CD4-positive, CD25-positive, alpha-beta regulatory T cell (primary cell): Measurements from ENCODE around the gene C14orf132. TPM values are rescaled to one million over a fixed set of nuclear protein-coding genes. Genes with fewer than 3 reads are reported as not detected.
"Not testable (repeated sequence)": the region's sequence is repeated elsewhere in the genome, so short reads cannot be mapped to it uniquely, and the experiment has no call there.

Experiments
- ATAC-seq, 2 donors: fragments of 150-1000 bp; cut with Tn5 transposase; one replicate each; pipeline ENCODE4 v1.10.0; 2021; ENCODE audit warnings: low read depth in 2 of 2, moderate number of reproducible peaks in 2 of 2, moderate library complexity in 1 of 2
- DNase-seq, 3 donors: peaks; one replicate each; pipeline versions ENCODE4 v3.0.0 to v3.0.0-alpha.2; 2012 to 2022; ENCODE audit warnings: mixed read lengths in 1 of 3
- H3K27ac ChIP-seq: one replicate; pipeline ENCODE4 v1.7.0; 2013; ENCODE audit warnings: mild to moderate bottlenecking, low read length; ENCODE audit not compliant: insufficient read depth, poor library complexity, severe bottlenecking
- H3K27me3 ChIP-seq: one replicate; pipeline ENCODE4 v1.7.0; 2013; ENCODE audit warnings: low read length; ENCODE audit not compliant: control insufficient read depth, insufficient read depth
- H3K36me3 ChIP-seq: one replicate; pipeline ENCODE4 v1.7.0; 2013; ENCODE audit warnings: mild to moderate bottlenecking, low read length, moderate library complexity; ENCODE audit not compliant: control insufficient read depth, insufficient read depth
- H3K4me1 ChIP-seq: 2 replicates; pipeline ENCODE4 v1.7.0; 2013; ENCODE audit warnings: mild to moderate bottlenecking, low read length; ENCODE audit not compliant: insufficient read depth, control insufficient read depth, poor library complexity, severe bottlenecking
- H3K4me3 ChIP-seq: one replicate; pipeline ENCODE4 v1.7.0; 2013; ENCODE audit warnings: low read depth, mild to moderate bottlenecking, low read length, moderate library complexity
- H3K9me3 ChIP-seq, 2 experiments: 1 replicate in 1 of 2; 2 replicates in 1 of 2; pipeline ENCODE4 v1.7.0; 2013; ENCODE audit warnings: low read length in 2 of 2, mild to moderate bottlenecking in 1 of 2, moderate library complexity in 1 of 2; ENCODE audit not compliant: control insufficient read depth in 2 of 2
- H3K27ac Mint-ChIP-seq, 3 donors: one replicate each; pipeline ENCODE4 v1.8.0; 2020 to 2022; ENCODE audit warnings: mild to moderate bottlenecking in 3 of 3, mixed read lengths in 3 of 3, moderate library complexity in 2 of 3
- H3K27me3 Mint-ChIP-seq: one replicate; pipeline ENCODE4 v1.8.0; 2022; ENCODE audit warnings: mild to moderate bottlenecking, mixed read lengths
- H3K36me3 Mint-ChIP-seq: one replicate; pipeline ENCODE4 v1.8.0; 2020; ENCODE audit warnings: mixed read lengths
- H3K4me1 Mint-ChIP-seq, 4 donors: one replicate each; pipeline ENCODE4 v1.8.0; 2020 to 2022; ENCODE audit warnings: mixed read lengths in 4 of 4, mild to moderate bottlenecking in 1 of 4
- H3K4me3 Mint-ChIP-seq, 4 donors: one replicate each; pipeline ENCODE4 v1.8.0; 2020 to 2022; ENCODE audit warnings: mild to moderate bottlenecking in 4 of 4, mixed read lengths in 4 of 4, moderate library complexity in 3 of 4
- H3K9me3 Mint-ChIP-seq, 7 donors: one replicate each; pipeline ENCODE4 v1.8.0; 2020 to 2022; ENCODE audit warnings: mixed read lengths in 7 of 7, mild to moderate bottlenecking in 3 of 7, moderate library complexity in 2 of 7
- polyA plus RNA-seq, 4 donors: library from polyadenylated mRNA; unstranded; fragments of 300-500 nt; fragmentation: Illumina TruSeq; gene quantifications; one replicate each; pipeline ENCODE4 v1.2.3, GENCODE V29; 2021
- total RNA-seq: library from RNA; stranded (reverse); gene quantifications from one replicate; pipeline ENCODE4 v1.2.3, GENCODE V29; 2022

C14orf132 gene
- total and polyA plus RNA-seq, 5 donors from 2014 or later = 0.20 to 1.2 (median 0.30) TPM; not detected in 1

- H3K36me3 Mint-ChIP-seq = peaks cover 5% of the 10 kb centered on the region
- no peak overlapping the region for H3K4me3 ChIP-seq
- no peaks in the 10 kb centered on the region for H3K36me3 ChIP-seq
- H3K9me3 Mint-ChIP-seq = peaks cover 0 to 21% (median 3%) of the 10 kb centered on the region in 7 donors
- no peaks in the 10 kb centered on the region for H3K4me1 ChIP-seq
- no peak overlapping the region for H3K4me3 Mint-ChIP-seq
- H3K9me3 ChIP-seq = peaks cover 5 to 12% of the 10 kb centered on the region in 2 experiments
- no peak for DNase-seq
- no peak for ATAC-seq
- no peaks in the 10 kb centered on the region for H3K4me1 Mint-ChIP-seq
- H3K27me3 ChIP-seq = no peaks in the 10 kb centered on the region
- H3K27ac ChIP-seq = no peak overlapping the region
- no peak overlapping the region for H3K27ac Mint-ChIP-seq
- H3K27me3 Mint-ChIP-seq = peaks cover 5% of the 10 kb centered on the region
Measured at GRCh38 chr14:96011607-96012006, 27.6 kb upstream of the C14orf132 start.

- peaks cover 5 to 12% of the 10 kb centered on the region in 2 experiments for H3K9me3 ChIP-seq
- H3K27ac ChIP-seq, H3K27me3 ChIP-seq, H3K36me3 ChIP-seq, H3K36me3 Mint-ChIP-seq, H3K4me3 Mint-ChIP-seq, ATAC-seq, H3K4me1 ChIP-seq, H3K27ac Mint-ChIP-seq, H3K27me3 Mint-ChIP-seq, DNase-seq, H3K4me3 ChIP-seq, H3K4me1 Mint-ChIP-seq: not testable (repeated sequence)
- H3K9me3 Mint-ChIP-seq = peaks cover 0 to 19% (median 3%) of the 10 kb centered on the region in 7 donors
Measured at GRCh38 chr14:96012757-96013156, 26.4 kb upstream of the C14orf132 start.

GRCh38 chr14:96014176-96014575, 25.0 kb upstream of the C14orf132 start:
- Mint-ChIP-seq H3K4me3 (no peak overlapping the region), H3K9me3 (peaks cover 0 to 19% (median 7%) of the 10 kb centered on the region in 7 donors), H3K27me3 (peaks cover 5% of the 10 kb centered on the region), H3K36me3 (peaks cover 5% of the 10 kb centered on the region), H3K27ac (no peak overlapping the region), H3K4me1 (no peaks in the 10 kb centered on the region)
- DNase-seq (no peak), ATAC-seq (no peak)
- no peaks in the 10 kb centered on the region for H3K4me1 ChIP-seq
- H3K9me3 ChIP-seq = peaks cover 5 to 12% of the 10 kb centered on the region in 2 experiments
- H3K4me3 ChIP-seq = no peak overlapping the region
- H3K36me3 ChIP-seq = no peaks in the 10 kb centered on the region
- H3K27me3 ChIP-seq = peaks cover 3% of the 10 kb centered on the region
- H3K27ac ChIP-seq = no peak overlapping the region

- H3K27ac ChIP-seq = no peak overlapping the region
- Mint-ChIP-seq H3K4me1 (no peaks in the 10 kb centered on the region), H3K27me3 (peaks cover 8% of the 10 kb centered on the region), H3K27ac (no peak overlapping the region), H3K9me3 (peaks cover 0 to 5% (median 3%) of the 10 kb centered on the region in 7 donors), H3K4me3 (no peak overlapping the region), H3K36me3 (no peaks in the 10 kb centered on the region)
- peaks cover 3% of the 10 kb centered on the region for H3K27me3 ChIP-seq
- DNase-seq = no peak
- peaks cover 0 to 2% of the 10 kb centered on the region in 2 experiments for H3K9me3 ChIP-seq
- H3K4me1 ChIP-seq = no peaks in the 10 kb centered on the region
- ATAC-seq = no peak
- H3K4me3 ChIP-seq = no peak overlapping the region
- H3K36me3 ChIP-seq = no peaks in the 10 kb centered on the region
Measured at GRCh38 chr14:96016501-96017160, 22.5 kb upstream of the C14orf132 start.

DNA sequence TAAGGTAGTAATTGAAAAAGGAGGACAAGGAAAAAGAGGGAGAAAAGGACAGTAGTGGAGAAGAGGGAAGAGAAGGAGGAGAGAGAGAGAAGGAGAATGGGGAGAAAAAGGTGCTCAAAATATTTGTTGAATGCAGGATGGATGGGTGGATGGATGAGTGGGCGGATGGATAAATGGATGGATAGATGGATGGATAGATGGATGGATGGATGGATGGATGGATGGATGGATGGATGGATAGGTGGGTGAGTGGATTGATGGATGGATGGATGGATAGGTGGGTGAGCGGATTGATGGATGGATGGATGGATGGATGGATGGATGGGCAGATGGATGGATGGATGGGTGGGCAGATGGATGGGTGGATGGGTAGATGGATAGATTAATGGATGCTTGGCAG, 21.3 kb upstream of the C14orf132 start:
- peaks cover 0 to 4% (median 0%) of the 10 kb centered on the region in 7 donors for H3K9me3 Mint-ChIP-seq

DNA sequence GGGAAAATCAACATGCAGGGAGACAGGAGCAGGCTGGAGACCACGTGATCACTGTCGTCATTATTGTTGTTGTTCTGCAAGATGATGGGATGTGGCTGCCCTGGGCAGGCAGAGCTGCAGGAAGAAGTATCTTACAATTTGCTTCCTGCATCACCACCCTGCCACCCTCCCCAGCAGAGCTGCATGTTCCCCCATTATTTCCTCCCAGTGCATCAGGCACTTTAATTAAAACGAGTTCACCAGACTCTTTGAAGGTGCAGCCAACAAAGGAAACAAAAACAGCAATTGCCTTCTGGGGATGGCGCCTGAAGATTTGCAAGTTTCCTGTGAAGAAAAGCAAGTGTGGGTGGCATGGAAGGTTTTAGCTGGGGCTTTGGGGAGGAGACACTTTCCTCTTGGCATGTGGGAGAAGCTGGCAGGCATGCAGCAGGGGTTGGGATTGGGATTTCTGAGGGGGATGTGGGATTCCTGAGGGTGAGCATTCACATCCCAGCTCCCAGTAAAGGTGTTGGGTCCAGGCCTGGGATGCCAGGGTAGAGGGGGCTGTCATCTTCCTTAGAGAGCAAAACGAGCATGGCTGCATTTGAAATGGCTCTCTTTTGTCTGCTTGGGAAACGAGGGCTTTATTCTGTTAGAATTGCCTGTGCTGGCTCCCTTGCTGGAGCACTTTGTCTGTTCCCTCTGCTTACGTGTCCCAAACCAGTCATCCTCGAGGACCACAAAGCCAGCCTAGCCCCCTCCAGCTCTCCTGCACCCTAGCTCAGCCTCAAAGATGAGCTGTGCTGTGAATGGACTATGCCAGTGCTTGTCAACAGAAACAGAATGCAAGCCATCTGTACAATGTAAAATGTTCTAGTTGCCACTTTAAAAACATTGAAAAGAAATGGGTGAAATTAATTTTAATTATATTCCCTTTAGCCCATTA, 11.5 kb upstream of the C14orf132 start:
- Mint-ChIP-seq H3K27ac (peak overlapping the region in 1 of 3 donors; percentile 12), H3K36me3 (no peaks in the 10 kb centered on the region), H3K4me3 (no peak overlapping the region), H3K27me3 (peaks cover 22% of the 10 kb centered on the region), H3K9me3 (peaks cover 0 to 1% (median 0%) of the 10 kb centered on the region in 7 donors), H3K4me1 (peaks cover 0 to 5% (median 0%) of the 10 kb centered on the region in 4 donors)
- no peak overlapping the region for H3K4me3 ChIP-seq
- no peak overlapping the region for H3K27ac ChIP-seq
- H3K4me1 ChIP-seq = no peaks in the 10 kb centered on the region
- H3K9me3 ChIP-seq = no peaks in the 10 kb centered on the region
- H3K36me3 ChIP-seq = no peaks in the 10 kb centered on the region
- peaks cover 4% of the 10 kb centered on the region for H3K27me3 ChIP-seq
- DNase-seq (no peak), ATAC-seq (no peak)

More for the DNA sequence above, 21.3 kb upstream of the C14orf132 start:
- no peak overlapping the region for H3K4me3 ChIP-seq
- H3K9me3 ChIP-seq = no peaks in the 10 kb centered on the region
- Mint-ChIP-seq H3K4me3 (no peak overlapping the region), H3K36me3 (no peaks in the 10 kb centered on the region), H3K27me3 (peaks cover 14% of the 10 kb centered on the region), H3K27ac (no peak overlapping the region), H3K4me1 (no peaks in the 10 kb centered on the region)
- H3K36me3 ChIP-seq = no peaks in the 10 kb centered on the region
- DNase-seq = no peak
- H3K4me1 ChIP-seq = no peaks in the 10 kb centered on the region
- no peak for ATAC-seq
- no peak overlapping the region for H3K27ac ChIP-seq
- peaks cover 5% of the 10 kb centered on the region for H3K27me3 ChIP-seq

- Mint-ChIP-seq H3K27ac (no peak overlapping the region), H3K27me3 (peaks cover 16% of the 10 kb centered on the region), H3K4me1 (peaks cover 0 to 5% (median 0%) of the 10 kb centered on the region in 4 donors), H3K9me3 (peaks cover 0 to 1% (median 0%) of the 10 kb centered on the region in 7 donors), H3K36me3 (no peaks in the 10 kb centered on the region), H3K4me3 (no peak overlapping the region)
- DNase-seq = no peak
- no peak for ATAC-seq
- Histone ChIP-seq H3K9me3 (no peaks in the 10 kb centered on the region), H3K36me3 (no peaks in the 10 kb centered on the region), H3K27me3 (peaks cover 4% of the 10 kb centered on the region), H3K4me3 (no peak overlapping the region), H3K27ac (no peak overlapping the region), H3K4me1 (no peaks in the 10 kb centered on the region)
Measured at GRCh38 chr14:96029089-96029645, 10.0 kb upstream of the C14orf132 start.
